Activated T-cell treated with anti-CD3 and anti-CD28 coated beads, Interleukin-2, amount 50 U/mL, for 4 hours (primary cell): ENCODE data around the gene ATP11A. TPM values are rescaled to one million over a fixed set of nuclear protein-coding genes. Genes with fewer than 3 reads are reported as not detected.
"Not testable (repeated sequence)": the region's sequence is repeated elsewhere in the genome, so short reads cannot be mapped to it uniquely, and the experiment has no call there.

Experiments
- ATAC-seq, 2 donors: fragments of 200-7000 bp; cut with Tn5 transposase; one replicate each; pipeline ENCODE4 v1.10.0; 2021
- DNase-seq: peaks from one replicate; pipeline ENCODE4 v3.0.0-alpha.2; 2020
- H3K27me3 Mint-ChIP-seq: one replicate; pipeline ENCODE4 v1.8.0; 2021; ENCODE audit warnings: low read depth, mixed read lengths
- H3K36me3 Mint-ChIP-seq: one replicate; pipeline ENCODE4 v1.8.0; 2022; ENCODE audit warnings: mixed read lengths; ENCODE audit not compliant: insufficient read depth
- H3K4me1 Mint-ChIP-seq: one replicate; pipeline ENCODE4 v1.8.0; 2021; ENCODE audit warnings: low read depth, mixed read lengths
- H3K4me3 Mint-ChIP-seq: one replicate; pipeline ENCODE4 v1.8.0; 2021; ENCODE audit warnings: mild to moderate bottlenecking, moderate library complexity, mixed read lengths
- H3K9me3 Mint-ChIP-seq: one replicate; pipeline ENCODE4 v1.8.0; 2021; ENCODE audit warnings: mixed read lengths
- total RNA-seq, 3 donors: library from RNA; stranded (reverse); gene quantifications; one replicate each; pipeline ENCODE4 v1.2.1, GENCODE V29; 2021

Gene ATP11A
- total RNA-seq, 3 donors from 2014 or later: 34.7 to 40.8 (median 35.6) TPM

DNA sequence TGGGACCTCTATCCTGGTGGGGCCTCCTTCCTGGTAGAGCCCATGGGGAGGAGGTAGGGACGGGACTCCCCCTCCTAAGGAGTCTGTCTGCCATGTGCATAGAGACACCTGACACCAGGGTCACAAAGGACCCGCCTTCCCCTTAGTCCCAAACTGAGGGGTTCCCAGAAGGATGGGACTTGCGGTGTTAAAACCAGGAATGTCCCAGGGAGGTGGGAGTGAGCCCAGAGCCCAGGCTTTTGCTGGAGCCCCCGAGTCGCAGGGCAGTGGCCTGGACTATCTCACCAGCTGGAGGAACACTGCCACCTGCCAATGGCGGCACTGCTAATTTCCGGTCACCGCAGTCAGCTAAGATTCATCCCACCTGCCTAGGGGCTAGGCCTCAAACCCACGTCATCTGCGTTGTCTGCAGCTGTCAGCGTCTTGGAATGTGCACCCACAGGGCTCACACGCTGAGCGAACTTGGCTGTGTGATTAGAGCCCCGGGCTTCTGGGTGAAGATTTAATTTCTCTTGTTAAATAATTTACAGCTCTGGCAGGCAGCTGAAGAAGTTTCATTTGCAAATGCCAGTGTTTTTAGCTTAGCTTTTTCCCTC is 31.9 kb upstream of the ATP11A start:
- Mint-ChIP-seq H3K27me3 (no peaks in the 10 kb centered on the region), H3K9me3 (peaks cover 3% of the 10 kb centered on the region), H3K4me1 (no peaks in the 10 kb centered on the region), H3K4me3 (no peak overlapping the region), H3K36me3 (no peaks in the 10 kb centered on the region)
- DNase-seq (no peak), ATAC-seq (no peak)

DNA sequence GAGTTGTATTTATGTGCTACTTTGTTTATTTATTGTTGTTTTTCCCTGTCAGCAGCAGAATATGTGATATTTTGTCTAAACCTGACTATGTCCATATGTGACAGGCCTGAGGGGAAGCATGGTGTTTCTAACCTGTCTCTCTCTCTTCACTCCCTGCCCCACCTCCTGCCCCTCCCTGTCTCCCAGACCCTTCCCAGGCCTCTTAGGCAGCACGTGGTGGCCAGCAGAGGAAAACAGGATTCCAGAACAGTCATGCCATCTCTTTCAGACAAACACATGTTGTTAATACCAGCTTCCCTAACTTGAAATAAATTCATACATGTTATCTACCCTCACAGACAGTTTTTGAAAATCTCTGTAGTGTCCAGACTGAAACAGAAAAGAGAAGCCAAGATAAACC is 31.0 kb upstream of the ATP11A start:
- Mint-ChIP-seq H3K27me3 (no peaks in the 10 kb centered on the region), H3K4me3 (no peak overlapping the region), H3K9me3 (peaks cover 3% of the 10 kb centered on the region), H3K36me3 (no peaks in the 10 kb centered on the region), H3K4me1 (no peaks in the 10 kb centered on the region)
- ATAC-seq: no peak
- no peak for DNase-seq

DNA sequence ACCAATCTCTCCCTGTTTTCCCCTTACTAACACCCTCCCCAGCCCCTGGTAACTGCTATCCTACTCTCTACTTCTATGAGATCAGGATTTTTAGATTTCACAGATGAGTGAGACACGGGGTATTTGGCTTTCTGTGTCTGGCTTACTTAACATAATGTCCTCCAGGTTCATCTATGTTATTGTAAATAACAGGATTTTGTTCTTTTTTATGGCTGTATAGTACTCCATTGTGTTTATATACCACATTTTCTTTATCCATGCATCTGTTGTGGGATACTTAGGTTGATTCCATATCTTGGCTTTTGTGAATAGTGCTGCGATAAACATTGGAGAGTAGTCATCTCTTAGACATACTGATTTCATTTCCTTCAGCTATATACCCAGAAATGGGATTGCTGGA is 28.5 kb upstream of the ATP11A start:
- H3K4me3 Mint-ChIP-seq: no peak overlapping the region
- H3K9me3 Mint-ChIP-seq: peaks cover 3% of the 10 kb centered on the region
- ATAC-seq: no peak
- H3K4me1 Mint-ChIP-seq: no peaks in the 10 kb centered on the region
- DNase-seq: no peak
- H3K27me3 Mint-ChIP-seq: no peaks in the 10 kb centered on the region
- no peaks in the 10 kb centered on the region for H3K36me3 Mint-ChIP-seq

DNA sequence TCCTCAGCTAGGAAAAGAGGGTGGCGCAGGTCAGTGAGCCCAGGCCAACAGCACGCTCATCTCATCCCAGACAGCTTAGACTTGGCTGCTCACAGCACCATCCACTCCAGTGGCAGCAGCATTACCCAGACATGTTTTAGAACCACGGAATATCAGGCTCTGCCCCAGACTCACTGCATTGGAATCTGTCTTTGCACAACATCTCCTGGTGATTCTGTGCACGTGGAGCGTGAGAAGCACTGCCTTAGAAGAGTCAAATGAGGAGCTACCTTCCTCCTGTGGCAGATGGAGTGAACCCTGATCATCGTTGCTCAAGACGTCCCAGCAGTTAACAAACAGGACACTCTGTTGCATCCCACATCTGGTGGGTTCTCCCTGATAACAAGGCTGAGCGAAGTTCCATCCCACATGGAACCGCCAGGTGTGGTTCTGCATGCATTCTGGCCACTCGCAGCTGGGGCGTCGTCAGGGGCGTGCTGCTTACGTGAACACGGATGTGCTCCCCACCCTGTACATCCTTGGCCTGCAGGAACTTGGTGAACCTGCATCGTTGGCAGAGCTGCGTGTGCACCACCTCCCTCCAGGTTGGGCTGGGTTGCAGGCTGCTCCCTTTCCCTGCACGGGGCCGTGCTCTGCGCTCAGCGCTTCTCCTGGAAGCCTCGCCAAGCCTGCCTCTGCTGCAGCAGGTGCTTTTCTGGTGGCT is 25.2 kb upstream of the ATP11A start:
- H3K36me3 Mint-ChIP-seq: no peaks in the 10 kb centered on the region
- ATAC-seq: no peak
- no peak overlapping the region for H3K4me3 Mint-ChIP-seq
- no peaks in the 10 kb centered on the region for H3K4me1 Mint-ChIP-seq
- H3K27me3 Mint-ChIP-seq: no peaks in the 10 kb centered on the region
- DNase-seq: no peak
- H3K9me3 Mint-ChIP-seq: peaks cover 3% of the 10 kb centered on the region

DNA sequence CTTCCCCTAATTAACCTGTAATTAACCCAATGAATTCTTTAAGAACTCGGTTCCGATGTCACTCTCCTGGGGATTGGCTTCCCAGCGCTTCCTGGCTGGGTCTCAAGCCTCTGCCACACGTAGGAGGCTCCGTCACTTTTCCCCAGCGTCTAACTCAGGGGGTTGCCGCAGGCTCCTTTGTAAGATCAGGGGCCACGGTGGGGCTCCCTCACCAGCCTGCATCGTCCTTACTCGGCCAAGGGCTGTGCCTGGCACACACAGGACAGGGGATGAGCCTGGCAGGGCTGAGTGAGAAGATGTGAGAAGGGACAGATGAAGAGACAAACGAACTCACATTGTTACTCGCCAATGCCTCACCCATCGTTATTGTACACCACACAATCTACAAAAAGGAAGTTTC is 20.9 kb upstream of the ATP11A start:
- Mint-ChIP-seq H3K27me3 (peaks cover 2% of the 10 kb centered on the region), H3K36me3 (no peaks in the 10 kb centered on the region), H3K4me3 (no peak overlapping the region), H3K4me1 (peaks cover 6% of the 10 kb centered on the region), H3K9me3 (no peaks in the 10 kb centered on the region)
- DNase-seq: no peak
- ATAC-seq: no peak

DNA sequence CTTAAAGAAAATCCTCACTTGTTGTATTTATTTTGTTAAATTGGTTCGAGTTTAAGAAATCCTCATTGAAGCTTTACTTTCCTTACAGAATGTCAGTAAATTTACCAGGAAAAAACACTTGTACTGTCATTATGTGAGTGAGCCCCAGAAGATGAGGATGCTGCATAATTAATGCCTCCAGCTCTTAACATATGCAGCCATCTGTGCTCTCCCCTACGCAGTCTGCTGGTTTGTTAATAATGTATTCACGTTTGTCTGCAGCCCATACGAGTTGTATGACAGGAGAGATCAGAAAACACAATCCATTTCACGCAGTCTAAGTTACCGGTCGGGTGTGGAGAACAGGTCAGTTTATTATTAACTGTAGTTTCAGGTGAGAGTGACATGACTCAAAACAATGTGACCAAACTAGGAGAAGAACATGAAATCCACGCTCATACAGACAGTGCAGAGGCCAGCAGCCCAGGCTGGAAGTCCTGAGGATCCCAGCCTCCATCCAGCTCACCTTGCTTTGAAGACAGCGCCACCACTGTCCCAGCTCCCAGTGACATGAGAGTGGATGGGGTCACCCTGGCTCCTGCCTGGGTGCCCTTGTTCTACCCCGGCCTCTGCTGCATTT is 19.8 kb upstream of the ATP11A start:
- DNase-seq: no peak
- Mint-ChIP-seq H3K9me3 (no peaks in the 10 kb centered on the region), H3K4me3 (no peak overlapping the region), H3K36me3 (no peaks in the 10 kb centered on the region), H3K4me1 (peaks cover 7% of the 10 kb centered on the region), H3K27me3 (peaks cover 3% of the 10 kb centered on the region)
- no peak for ATAC-seq

DNA sequence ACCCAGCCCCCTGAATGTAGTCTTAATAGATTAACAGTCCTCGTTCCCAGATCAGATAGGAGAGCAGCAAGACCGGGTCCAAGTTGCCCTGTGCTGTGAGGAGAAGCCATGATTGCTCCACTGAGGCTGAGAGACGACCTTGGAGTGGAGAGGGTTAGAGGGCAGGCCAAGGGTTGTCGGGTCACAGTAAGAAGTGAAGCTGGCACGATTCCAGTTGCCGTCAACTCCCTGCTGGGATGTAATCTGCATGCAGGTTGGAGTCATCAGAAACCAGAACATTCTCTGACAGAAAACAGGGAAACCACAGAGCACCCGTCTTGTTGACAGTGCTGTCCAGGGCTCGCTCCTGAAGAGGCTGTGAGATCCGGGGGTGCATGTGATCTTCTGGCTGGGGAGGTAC is 19.0 kb upstream of the ATP11A start:
- H3K4me1 Mint-ChIP-seq: peaks cover 7% of the 10 kb centered on the region
- no peaks in the 10 kb centered on the region for H3K9me3 Mint-ChIP-seq
- DNase-seq (no peak), ATAC-seq (no peak)
- H3K4me3 Mint-ChIP-seq: no peak overlapping the region
- H3K27me3 Mint-ChIP-seq: peaks cover 3% of the 10 kb centered on the region
- H3K36me3 Mint-ChIP-seq: no peaks in the 10 kb centered on the region

DNA sequence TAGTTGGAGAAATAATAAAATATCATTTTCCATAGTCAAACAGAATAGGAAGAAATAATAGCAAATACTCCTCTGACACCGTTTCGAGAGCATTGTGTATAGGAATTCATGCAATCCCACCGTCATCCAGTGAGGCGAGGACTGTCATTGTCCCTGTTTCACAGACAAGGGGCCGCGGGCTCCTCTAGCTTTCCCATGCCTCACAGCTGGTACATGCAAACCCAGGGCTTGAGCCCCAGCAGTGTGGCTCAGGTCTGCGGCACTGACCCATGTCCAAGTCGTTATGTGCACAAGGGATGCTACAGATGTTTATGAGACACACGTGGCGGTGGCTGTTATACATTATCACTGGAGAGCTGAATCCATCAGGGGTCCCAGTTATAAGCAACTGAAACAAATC is 18.5 kb upstream of the ATP11A start:
- Mint-ChIP-seq H3K4me1 (peaks cover 7% of the 10 kb centered on the region), H3K4me3 (no peak overlapping the region), H3K9me3 (no peaks in the 10 kb centered on the region), H3K27me3 (peaks cover 3% of the 10 kb centered on the region), H3K36me3 (no peaks in the 10 kb centered on the region)
- ATAC-seq: no peak
- DNase-seq: no peak

DNA sequence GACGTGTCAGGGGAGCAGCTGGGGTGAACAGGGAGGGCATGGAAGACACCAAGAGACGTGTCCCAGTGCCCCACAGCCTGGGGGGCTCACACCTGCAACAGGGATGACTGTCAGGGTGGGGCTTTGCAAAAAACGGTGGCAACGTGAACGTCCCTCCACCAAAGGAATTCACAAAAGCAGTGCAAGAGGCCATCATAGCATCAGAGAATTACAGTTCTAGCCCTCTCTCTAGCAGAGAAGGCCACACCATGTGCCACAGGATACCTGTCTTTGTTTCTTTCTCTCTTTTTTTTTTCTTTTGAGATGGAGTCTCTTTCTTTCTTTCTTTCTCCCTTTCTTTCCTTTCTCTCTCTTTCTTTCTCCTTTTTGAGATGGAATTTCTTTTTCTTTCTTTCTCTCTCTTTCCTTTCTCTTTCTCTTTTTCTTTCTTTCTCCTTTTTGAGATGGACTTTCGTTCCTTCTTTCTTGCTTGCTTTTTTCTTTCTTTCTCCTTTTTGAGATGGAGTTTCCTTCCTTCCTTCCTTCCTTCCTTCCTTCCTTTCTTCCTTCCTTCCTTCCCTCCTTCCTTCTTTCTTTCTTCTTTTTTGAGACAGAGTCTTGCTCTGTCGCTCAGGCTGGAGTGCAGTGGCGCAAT is 17.1 kb upstream of the ATP11A start:
- peaks cover 7% of the 10 kb centered on the region for H3K4me1 Mint-ChIP-seq
- no peak overlapping the region for H3K4me3 Mint-ChIP-seq
- no peaks in the 10 kb centered on the region for H3K9me3 Mint-ChIP-seq
- no peaks in the 10 kb centered on the region for H3K36me3 Mint-ChIP-seq
- no peak for DNase-seq
- peaks cover 3% of the 10 kb centered on the region for H3K27me3 Mint-ChIP-seq
- no peak for ATAC-seq

DNA sequence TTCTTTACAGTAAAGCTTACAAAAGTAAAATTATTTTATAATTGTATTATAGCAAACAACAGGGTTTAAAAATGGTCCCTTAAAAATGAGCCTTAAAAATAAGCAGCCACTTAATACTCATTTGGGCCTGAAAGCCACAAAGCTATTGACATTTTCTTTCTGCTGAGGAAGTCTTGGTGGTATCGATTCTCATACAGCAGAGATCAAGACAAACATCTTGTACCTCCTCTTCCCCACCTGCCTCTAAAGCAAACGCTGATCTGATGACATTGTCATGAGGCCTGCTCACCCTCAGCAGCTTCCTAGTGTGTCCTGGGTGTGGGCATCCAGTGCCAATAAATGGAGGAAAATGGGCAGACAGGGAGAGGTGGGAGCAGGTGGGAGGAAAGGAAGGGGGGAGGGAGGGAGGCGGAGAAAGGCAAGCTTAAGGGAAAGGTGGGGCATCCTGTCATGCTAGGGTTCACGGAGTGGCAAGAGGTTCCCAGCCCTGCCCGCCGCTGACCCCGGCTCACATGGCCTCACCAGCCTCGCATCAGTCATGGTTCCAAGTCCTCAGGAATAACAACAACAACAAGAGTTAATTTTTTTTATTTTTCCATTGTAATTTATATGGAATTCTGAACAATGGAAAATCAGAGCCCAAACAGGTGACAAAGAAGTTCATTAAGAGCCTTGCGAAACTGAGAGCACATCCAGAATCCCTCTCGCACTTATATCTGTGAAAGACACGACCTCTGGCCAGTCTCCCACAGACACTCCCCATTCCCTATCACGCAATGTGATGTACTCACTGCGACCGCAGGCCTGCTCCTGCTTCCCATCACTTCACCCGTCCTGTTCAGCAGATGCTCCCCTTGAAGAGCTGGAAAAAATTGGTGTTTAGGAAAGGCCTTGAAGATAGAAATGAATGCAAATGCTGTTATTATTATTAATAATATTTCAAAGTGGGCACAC is 15.1 kb upstream of the ATP11A start:
- Mint-ChIP-seq H3K27me3 (peaks cover 3% of the 10 kb centered on the region), H3K4me3 (no peak overlapping the region), H3K9me3 (no peaks in the 10 kb centered on the region), H3K36me3 (no peaks in the 10 kb centered on the region), H3K4me1 (peaks cover 7% of the 10 kb centered on the region)
- no peak for DNase-seq
- peak in 1 of 2 donors; percentile 59 for ATAC-seq

DNA sequence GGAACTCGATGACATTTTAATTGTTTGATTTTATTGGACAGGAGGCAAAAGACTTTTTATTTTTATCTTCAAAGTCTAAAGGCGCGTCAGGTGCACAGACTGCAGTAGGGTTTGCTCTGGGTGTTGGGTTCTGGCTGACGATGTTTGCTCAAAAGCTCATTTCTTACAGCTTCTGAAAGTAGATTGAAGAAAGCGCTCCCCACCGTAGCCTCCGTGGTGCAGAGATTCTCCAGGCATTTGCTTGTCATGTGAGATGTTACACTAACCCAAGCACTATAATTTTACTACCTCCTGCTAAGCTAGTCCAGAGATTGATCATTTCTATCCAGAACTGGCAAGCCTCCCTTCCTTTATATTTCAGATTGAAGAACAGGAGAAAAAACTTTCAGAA is 14.5 kb upstream of the ATP11A start:
- no peaks in the 10 kb centered on the region for H3K36me3 Mint-ChIP-seq
- peaks cover 3% of the 10 kb centered on the region for H3K27me3 Mint-ChIP-seq
- DNase-seq (no peak), ATAC-seq (no peak)
- no peak overlapping the region for H3K4me3 Mint-ChIP-seq
- H3K4me1 Mint-ChIP-seq: peaks cover 7% of the 10 kb centered on the region
- no peaks in the 10 kb centered on the region for H3K9me3 Mint-ChIP-seq

DNA sequence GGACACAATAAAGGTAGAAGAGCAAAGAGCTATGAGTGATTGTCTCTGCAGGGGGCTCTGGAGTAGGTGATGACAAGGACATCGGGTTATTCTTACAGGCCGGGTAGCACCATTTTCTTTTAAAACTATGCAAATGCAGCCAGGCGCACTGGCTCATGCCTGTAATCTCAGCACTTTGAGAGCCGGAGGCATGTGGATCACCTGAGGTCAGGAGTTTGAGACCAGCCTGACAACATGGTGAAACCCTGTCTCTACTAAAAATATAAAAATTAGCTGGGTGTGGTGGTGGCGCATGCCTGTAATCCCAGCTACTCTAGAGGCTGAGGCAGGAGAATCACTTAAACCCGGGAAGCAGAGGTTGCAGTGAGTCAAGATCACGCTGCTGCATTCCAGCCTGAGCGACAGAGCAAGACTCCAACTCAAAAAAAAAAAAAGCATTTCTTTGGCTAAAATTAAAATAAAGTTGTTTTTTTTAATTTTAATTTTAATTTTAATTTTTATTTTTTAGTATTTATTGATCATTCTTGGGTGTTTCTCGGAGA is 12.3 kb upstream of the ATP11A start:
- not testable (repeated sequence) for DNase-seq, H3K4me3 Mint-ChIP-seq, H3K36me3 Mint-ChIP-seq, H3K4me1 Mint-ChIP-seq, H3K27me3 Mint-ChIP-seq, H3K9me3 Mint-ChIP-seq, ATAC-seq

DNA sequence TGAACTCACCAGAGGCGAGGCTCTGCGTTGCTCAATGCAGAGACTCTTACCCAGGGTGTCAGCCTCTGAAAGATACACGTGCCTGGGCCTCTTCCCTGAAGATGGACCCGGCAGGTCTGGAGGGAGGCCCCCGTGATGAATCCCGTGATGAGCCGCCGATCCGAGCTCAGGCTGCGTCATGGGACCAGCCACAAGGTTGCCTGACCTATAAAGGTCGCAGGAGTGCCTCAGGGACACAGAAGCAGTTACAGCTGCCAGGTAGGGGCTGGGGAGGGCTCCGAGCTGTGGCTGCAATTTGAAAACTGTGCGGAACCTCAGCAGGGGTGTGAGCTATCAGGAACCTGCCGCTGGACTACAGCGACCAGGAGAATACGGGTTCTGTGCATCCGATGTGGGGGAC is 10.5 kb upstream of the ATP11A start:
- H3K4me1 Mint-ChIP-seq: no peaks in the 10 kb centered on the region
- H3K4me3 Mint-ChIP-seq: no peak overlapping the region
- DNase-seq: no peak
- ATAC-seq: no peak
- no peaks in the 10 kb centered on the region for H3K36me3 Mint-ChIP-seq
- H3K27me3 Mint-ChIP-seq: no peaks in the 10 kb centered on the region
- no peaks in the 10 kb centered on the region for H3K9me3 Mint-ChIP-seq
